C4-2B (cell line): ENCODE data around the gene HTT.
"Not testable (repeated sequence)": the region's sequence is repeated elsewhere in the genome, so short reads cannot be mapped to it uniquely, and the experiment has no call there.

ENCODE experiments used
- ZFX ChIP-seq: fragments of 450-650 bp; IDR thresholded peaks from 2 replicates; pipeline ENCODE4 v1.6.1; 2017
- TF ChIP-seq, protein P1 (sequence below): fragments of 450-650 bp; conservative IDR thresholded peaks from 2 replicates; pipeline ENCODE4 v1.5.1; 2017; ENCODE audit warnings: mild to moderate bottlenecking

- TF ChIP-seq, protein P1, sequence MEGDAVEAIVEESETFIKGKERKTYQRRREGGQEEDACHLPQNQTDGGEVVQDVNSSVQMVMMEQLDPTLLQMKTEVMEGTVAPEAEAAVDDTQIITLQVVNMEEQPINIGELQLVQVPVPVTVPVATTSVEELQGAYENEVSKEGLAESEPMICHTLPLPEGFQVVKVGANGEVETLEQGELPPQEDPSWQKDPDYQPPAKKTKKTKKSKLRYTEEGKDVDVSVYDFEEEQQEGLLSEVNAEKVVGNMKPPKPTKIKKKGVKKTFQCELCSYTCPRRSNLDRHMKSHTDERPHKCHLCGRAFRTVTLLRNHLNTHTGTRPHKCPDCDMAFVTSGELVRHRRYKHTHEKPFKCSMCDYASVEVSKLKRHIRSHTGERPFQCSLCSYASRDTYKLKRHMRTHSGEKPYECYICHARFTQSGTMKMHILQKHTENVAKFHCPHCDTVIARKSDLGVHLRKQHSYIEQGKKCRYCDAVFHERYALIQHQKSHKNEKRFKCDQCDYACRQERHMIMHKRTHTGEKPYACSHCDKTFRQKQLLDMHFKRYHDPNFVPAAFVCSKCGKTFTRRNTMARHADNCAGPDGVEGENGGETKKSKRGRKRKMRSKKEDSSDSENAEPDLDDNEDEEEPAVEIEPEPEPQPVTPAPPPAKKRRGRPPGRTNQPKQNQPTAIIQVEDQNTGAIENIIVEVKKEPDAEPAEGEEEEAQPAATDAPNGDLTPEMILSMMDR = not testable (repeated sequence)
- not testable (repeated sequence) for TF ChIP-seq ZFX
These were observed 20.2 kb downstream of the HTT start for GRCh38 chr4:3094701-3095100.
